Osteoblast (primary cell): Measurements from ENCODE around the gene HOXA9. TPM values are rescaled to one million over a fixed set of nuclear protein-coding genes. Genes with fewer than 3 reads are reported as not detected.

Source experiments
- DNase-seq: peaks from one replicate; pipeline ENCODE4 v3.0.0; 2011; ENCODE audit warnings: low spot score, mixed read lengths; ENCODE audit not compliant: insufficient read length; ENCODE audit errors: missing footprints
- H2AFZ ChIP-seq: 2 replicates; pipeline ENCODE4 v1.6.0; 2011; ENCODE audit warnings: mild to moderate bottlenecking, low read length
- H3K27ac ChIP-seq: 2 replicates; pipeline ENCODE4 v1.5.1; 2011; ENCODE audit warnings: mild to moderate bottlenecking, low read depth, low read length, moderate library complexity
- H3K27me3 ChIP-seq: 2 replicates; pipeline ENCODE4 v1.6.0; 2012; ENCODE audit warnings: mild to moderate bottlenecking, control low read depth, inconsistent platforms, low read length, moderate library complexity; ENCODE audit not compliant: insufficient read depth
- H3K36me3 ChIP-seq: 2 replicates; pipeline ENCODE4 v1.5.1; 2011; ENCODE audit warnings: mild to moderate bottlenecking, low read length, control low read depth, moderate library complexity; ENCODE audit not compliant: insufficient read depth
- H3K4me1 ChIP-seq: 2 replicates; pipeline ENCODE4 v1.5.1; 2011; ENCODE audit warnings: mild to moderate bottlenecking, low read length, control low read depth, moderate library complexity; ENCODE audit not compliant: insufficient read depth
- H3K4me2 ChIP-seq: 2 replicates; pipeline ENCODE4 v1.6.0; 2011; ENCODE audit warnings: mild to moderate bottlenecking, low read length; ENCODE audit not compliant: insufficient read depth
- H3K4me3 ChIP-seq: fragments of 200-600 bp; sonication (generic); 3 replicates; pipeline ENCODE4 v1.5.1; 2012; ENCODE audit warnings: mild to moderate bottlenecking, low read length, inconsistent platforms; ENCODE audit not compliant: insufficient read depth
- H3K79me2 ChIP-seq: 2 replicates; pipeline ENCODE4 v1.6.0; 2012; ENCODE audit warnings: mild to moderate bottlenecking, low read length, control low read depth, inconsistent platforms; ENCODE audit not compliant: insufficient read depth
- H3K9me3 ChIP-seq: 2 replicates; pipeline ENCODE4 v1.5.1; 2011; ENCODE audit warnings: low read depth, low read length, control low read depth
- H4K20me1 ChIP-seq: 2 replicates; pipeline ENCODE4 v1.6.0; 2012; ENCODE audit warnings: mild to moderate bottlenecking, low read length, control low read depth; ENCODE audit not compliant: insufficient read depth
- CTCF ChIP-seq: IDR thresholded peaks from 2 replicates; pipeline ENCODE4 v1.5.1; 2011; ENCODE audit warnings: mild to moderate bottlenecking, low read depth, low read length, moderate library complexity; ENCODE audit errors: extremely low read depth
- total RNA-seq: library from RNA; depleted of rRNA; stranded (reverse); fragments of >200 nt; gene quantifications from 2 replicates; pipeline ENCODE4 v1.2.3, GENCODE V29; 2012

HOXA9 gene
- total RNA-seq, 1 donor: 19.5 TPM

GRCh38 chr7:27171325-27171636 lies 5.9 kb upstream of the HOXA9 start:
- H3K4me1 ChIP-seq: peaks cover 43% of the 10 kb centered on the region
- H3K36me3 ChIP-seq: peaks cover 18% of the 10 kb centered on the region
- TF ChIP-seq CTCF: no peak
- peaks cover 100% of the 10 kb centered on the region for H3K79me2 ChIP-seq
- H2AFZ ChIP-seq: no peak overlapping the region
- peak overlapping the region; percentile 75 for H3K4me3 ChIP-seq
- peak overlapping the region; percentile 76 for H3K27ac ChIP-seq
- H3K27me3 ChIP-seq: no peaks in the 10 kb centered on the region
- no peak for DNase-seq
- H3K9me3 ChIP-seq: no peaks in the 10 kb centered on the region
- H4K20me1 ChIP-seq: peaks cover 7% of the 10 kb centered on the region
- peak overlapping the region; percentile 99 for H3K4me2 ChIP-seq

GRCh38 chr7:27170426-27171324 lies 5.3 kb upstream of the HOXA9 start:
- Histone ChIP-seq H3K9me3 (no peaks in the 10 kb centered on the region), H3K4me3 (peak overlapping the region; percentile 75), H3K36me3 (peaks cover 18% of the 10 kb centered on the region), H3K4me2 (peak overlapping the region; percentile 99), H3K27ac (peak overlapping the region; percentile 76), H4K20me1 (peaks cover 7% of the 10 kb centered on the region), H3K79me2 (peaks cover 100% of the 10 kb centered on the region), H3K4me1 (peaks cover 37% of the 10 kb centered on the region), H3K27me3 (no peaks in the 10 kb centered on the region), H2AFZ (no peak overlapping the region)
- no peak for TF ChIP-seq CTCF
- DNase-seq: no peak

GRCh38 chr7:27169658-27170425 lies 4.5 kb upstream of the HOXA9 start:
- no peaks in the 10 kb centered on the region for H3K27me3 ChIP-seq
- TF ChIP-seq CTCF: no peak
- no peak for DNase-seq
- H3K4me1 ChIP-seq: peaks cover 29% of the 10 kb centered on the region
- H2AFZ ChIP-seq: no peak overlapping the region
- peaks cover 8% of the 10 kb centered on the region for H4K20me1 ChIP-seq
- H3K4me2 ChIP-seq: peak overlapping the region; percentile 99
- H3K9me3 ChIP-seq: no peaks in the 10 kb centered on the region
- peaks cover 18% of the 10 kb centered on the region for H3K36me3 ChIP-seq
- H3K27ac ChIP-seq: peak overlapping the region; percentile 95
- peak overlapping the region; percentile 75 for H3K4me3 ChIP-seq
- peaks cover 100% of the 10 kb centered on the region for H3K79me2 ChIP-seq
